CD14-positive monocyte (primary cell): Measurements from ENCODE around the gene PRC1. TPM values are rescaled to one million over a fixed set of nuclear protein-coding genes. Genes with fewer than 3 reads are reported as not detected.

Experiments used
- DNase-seq, 3 donors: peaks; one replicate each; pipeline ENCODE4 v3.0.0-alpha.2; 2011 to 2022
- H2AFZ ChIP-seq: 2 replicates; pipeline ENCODE4 v1.6.0; 2012; ENCODE audit warnings: mild to moderate bottlenecking, low read depth, low read length, inconsistent platforms; ENCODE audit not compliant: insufficient read depth, poor library complexity, severe bottlenecking
- H3K27ac ChIP-seq, 2 donors: 1 replicate in 1 of 2; 2 replicates in 1 of 2; pipeline ENCODE4 v1.5.1; 2012 to 2013; ENCODE audit warnings: low read length in 2 of 2, control low read depth in 1 of 2, inconsistent platforms in 1 of 2, low read depth in 1 of 2, mild to moderate bottlenecking in 1 of 2
- H3K27me3 ChIP-seq, 2 donors: one replicate each; pipeline versions ENCODE4 v1.6.0 to v1.6.1; 2011 to 2013; ENCODE audit warnings: low read length in 2 of 2; ENCODE audit not compliant: control insufficient read depth in 2 of 2, insufficient read depth in 2 of 2
- H3K36me3 ChIP-seq, 2 donors: replicated peaks in 1 of 2; 1 replicate in 1 of 2; 2 replicates in 1 of 2; pipeline versions ENCODE4 v1.5.1 to v1.6.1; 2012 to 2013; ENCODE audit warnings: low read length in 2 of 2, control low read depth in 1 of 2, inconsistent platforms in 1 of 2, mild to moderate bottlenecking in 1 of 2; ENCODE audit not compliant: insufficient read depth in 2 of 2, control insufficient read depth in 1 of 2
- H3K4me1 ChIP-seq, 2 donors: 1 replicate in 1 of 2; 2 replicates in 1 of 2; pipeline versions ENCODE4 v1.5.1 to v1.6.1; 2012 to 2013; ENCODE audit warnings: low read length in 2 of 2, control low read depth in 1 of 2, inconsistent platforms in 1 of 2, mild to moderate bottlenecking in 1 of 2, moderate library complexity in 1 of 2; ENCODE audit not compliant: insufficient read depth in 2 of 2, control insufficient read depth in 1 of 2
- H3K4me2 ChIP-seq: replicated peaks from 2 replicates; pipeline ENCODE3; 2012; ENCODE audit warnings: low read length, moderate library complexity, mild to moderate bottlenecking; ENCODE audit not compliant: poor library complexity, severe bottlenecking; ENCODE audit errors: extremely low read depth
- H3K4me3 ChIP-seq, 3 experiments: fragments of 200-600 bp in 1 of 3; sonication (generic) in 1 of 3; replicated peaks in 1 of 3; 1 replicate in 2 of 3; 2 replicates in 1 of 3; pipeline ENCODE4 v1.5.1; 2011 to 2013; ENCODE audit warnings: low read length in 3 of 3, mild to moderate bottlenecking in 3 of 3, control low read depth in 2 of 3, low read depth in 2 of 3, inconsistent platforms in 1 of 3, moderate library complexity in 1 of 3
- H3K79me2 ChIP-seq: 2 replicates; pipeline ENCODE4 v1.6.0; 2012; ENCODE audit warnings: mild to moderate bottlenecking, control low read depth, inconsistent platforms, low read length, moderate library complexity; ENCODE audit not compliant: insufficient read depth
- H3K9ac ChIP-seq: 2 replicates; pipeline ENCODE4 v1.6.0; 2017; ENCODE audit warnings: low read length, mild to moderate bottlenecking; ENCODE audit not compliant: insufficient read depth, poor library complexity, severe bottlenecking
- H3K9me3 ChIP-seq, 2 donors: replicated peaks in 1 of 2; 1 replicate in 1 of 2; 2 replicates in 1 of 2; pipeline versions ENCODE4 v1.5.1 to v1.6.1; 2012 to 2013; ENCODE audit warnings: low read length in 2 of 2, control low read depth in 1 of 2; ENCODE audit not compliant: control insufficient read depth in 1 of 2, insufficient read depth in 1 of 2
- H4K20me1 ChIP-seq: 2 replicates; pipeline ENCODE4 v1.6.0; 2012; ENCODE audit warnings: mild to moderate bottlenecking, low read length, control low read depth, moderate library complexity; ENCODE audit not compliant: insufficient read depth
- H3K27ac Mint-ChIP-seq, 7 donors: one replicate each; pipeline ENCODE4 v1.8.0; 2020; ENCODE audit warnings: mild to moderate bottlenecking in 7 of 7, mixed read lengths in 7 of 7, moderate library complexity in 6 of 7, inconsistent platforms in 2 of 7
- H3K27me3 Mint-ChIP-seq, 3 donors: one replicate each; pipeline ENCODE4 v1.8.0; 2021 to 2022; ENCODE audit warnings: low read depth in 3 of 3, mild to moderate bottlenecking in 3 of 3, mixed read lengths in 3 of 3, moderate library complexity in 3 of 3, inconsistent platforms in 1 of 3
- H3K36me3 Mint-ChIP-seq, 2 donors: one replicate each; pipeline ENCODE4 v1.8.0; 2020; ENCODE audit warnings: mixed read lengths in 2 of 2, inconsistent platforms in 1 of 2, mild to moderate bottlenecking in 1 of 2
- H3K4me1 Mint-ChIP-seq: one replicate; pipeline ENCODE4 v1.8.0; 2020; ENCODE audit warnings: mild to moderate bottlenecking, mixed read lengths
- H3K4me3 Mint-ChIP-seq, 2 donors: one replicate each; pipeline ENCODE4 v1.8.0; 2020; ENCODE audit warnings: mild to moderate bottlenecking in 2 of 2, mixed read lengths in 2 of 2, moderate library complexity in 1 of 2
- H3K9me3 Mint-ChIP-seq, 7 donors: one replicate each; pipeline ENCODE4 v1.8.0; 2020 to 2022; ENCODE audit warnings: mixed read lengths in 7 of 7, mild to moderate bottlenecking in 6 of 7, moderate library complexity in 6 of 7, inconsistent platforms in 2 of 7
- CTCF ChIP-seq: fragments of 200-600 bp; IDR thresholded peaks from one replicate; pipeline ENCODE4 v1.8.0; 2022; ENCODE audit warnings: antibody characterized with exemption, mild to moderate bottlenecking
- WGBS: methylation state at CpG from one replicate; pipeline ENCODE4 v1.1.5; 2013; ENCODE audit warnings: missing lambda C conversion rate; ENCODE audit not compliant: insufficient coverage; 5-methylcytosine and 5-hydroxymethylcytosine counted together
- intact Hi-C, 2 donors: fragments of 100-400 bp; cut with micrococcal nuclease; formaldehyde crosslinking; loops; one replicate each; pipeline versions ENCODE4 v1.15.0 to v1.15.1; 2023
- polyA plus RNA-seq, 3 donors: library from polyadenylated mRNA; depleted of rRNA in 1 of 3; unstranded in 2 of 3; stranded (reverse) in 1 of 3; fragments of 300-500 nt in 2 of 3; fragments of >200 nt in 1 of 3; fragmentation: Illumina TruSeq in 2 of 3; gene quantifications; 1 replicate in 2 of 3; 2 replicates in 1 of 3; pipeline ENCODE4 v1.2.3, GENCODE V29; 2012 to 2021

Gene PRC1
- polyA plus RNA-seq, 3 donors = 1.6 to 6.9 (median 2.0) TPM

DNA sequence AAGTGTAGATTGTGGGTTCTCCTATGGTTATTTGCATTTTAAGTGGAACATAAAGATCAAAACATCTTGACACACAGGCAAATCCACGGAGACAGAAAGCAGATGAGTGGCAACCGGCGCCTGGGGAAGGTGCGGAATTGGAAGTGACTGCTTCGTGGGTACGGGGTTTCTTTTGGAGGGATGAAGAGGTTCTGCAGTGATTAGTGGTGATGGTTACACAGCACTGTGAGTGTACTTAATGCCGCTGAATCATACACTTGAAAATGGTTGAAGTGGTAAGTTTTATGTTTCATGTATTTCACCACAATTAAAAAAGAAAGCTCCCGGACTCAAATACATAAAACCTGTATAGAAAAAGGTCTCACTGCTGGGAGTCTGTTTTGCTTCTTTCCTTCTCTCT, 46.5 kb upstream of the PRC1 start:
- H3K27ac Mint-ChIP-seq = no peak overlapping the region
- H3K9me3 ChIP-seq = no peaks in the 10 kb centered on the region
- WGBS = 73% methylated on average over 5 of the region's 8 CpGs

GRCh38 chr15:91039996-91040395, 45.7 kb upstream of the PRC1 start:
- H4K20me1 ChIP-seq = no peaks in the 10 kb centered on the region
- no CpG with 5 or more reads among the region's 3 CpGs for WGBS
- Mint-ChIP-seq H3K27me3 (peaks cover 1 to 8% (median 3%) of the 10 kb centered on the region in 3 donors), H3K9me3 (peaks cover 0 to 2% (median 0%) of the 10 kb centered on the region in 7 donors), H3K4me3 (no peak overlapping the region), H3K4me1 (peaks cover 2% of the 10 kb centered on the region), H3K36me3 (no peaks in the 10 kb centered on the region), H3K27ac (no peak overlapping the region)
- peaks cover 0 to 2% of the 10 kb centered on the region in 2 donors for H3K4me1 ChIP-seq
- H3K4me3 ChIP-seq = no peak overlapping the region
- H3K4me2 ChIP-seq = no peak overlapping the region
- no peak for DNase-seq
- intact Hi-C loops = no loop called here
- no peaks in the 10 kb centered on the region for H3K9me3 ChIP-seq
- no peaks in the 10 kb centered on the region for H3K36me3 ChIP-seq
- H3K9ac ChIP-seq = no peak overlapping the region
- H2AFZ ChIP-seq = no peak overlapping the region
- no peaks in the 10 kb centered on the region for H3K79me2 ChIP-seq
- H3K27ac ChIP-seq = no peak overlapping the region
- no peaks in the 10 kb centered on the region for H3K27me3 ChIP-seq
- no peak for TF ChIP-seq CTCF

More for the DNA sequence above, 46.5 kb upstream of the PRC1 start:
- Histone ChIP-seq H3K36me3 (no peaks in the 10 kb centered on the region), H3K4me2 (no peak overlapping the region), H4K20me1 (no peaks in the 10 kb centered on the region), H3K9ac (no peak overlapping the region), H3K27me3 (no peaks in the 10 kb centered on the region), H2AFZ (no peak overlapping the region), H3K79me2 (no peaks in the 10 kb centered on the region), H3K4me3 (no peak overlapping the region), H3K27ac (no peak overlapping the region), H3K4me1 (peaks cover 4 to 6% of the 10 kb centered on the region in 2 donors)
- no peak for DNase-seq
- Mint-ChIP-seq H3K27me3 (peaks cover 3 to 8% (median 6%) of the 10 kb centered on the region in 3 donors), H3K4me1 (peaks cover 6% of the 10 kb centered on the region), H3K9me3 (peaks cover 0 to 2% (median 0%) of the 10 kb centered on the region in 7 donors), H3K4me3 (no peak overlapping the region), H3K36me3 (no peaks in the 10 kb centered on the region)
- no peak for TF ChIP-seq CTCF
- intact Hi-C loops = no loop called here
